NCI-H2029 treated with DMSO at 0.1 percent for 48 hours (cell line): ENCODE data around the gene DDR1.
"Not testable (repeated sequence)": the region's sequence is repeated elsewhere in the genome, so short reads cannot be mapped to it uniquely, and the experiment has no call there.

Experiments
- DNase-seq: peaks from one replicate; lab custom pipeline; 2025; lab: John Stamatoyannopoulos, UW

The DDR1 gene

DNA sequence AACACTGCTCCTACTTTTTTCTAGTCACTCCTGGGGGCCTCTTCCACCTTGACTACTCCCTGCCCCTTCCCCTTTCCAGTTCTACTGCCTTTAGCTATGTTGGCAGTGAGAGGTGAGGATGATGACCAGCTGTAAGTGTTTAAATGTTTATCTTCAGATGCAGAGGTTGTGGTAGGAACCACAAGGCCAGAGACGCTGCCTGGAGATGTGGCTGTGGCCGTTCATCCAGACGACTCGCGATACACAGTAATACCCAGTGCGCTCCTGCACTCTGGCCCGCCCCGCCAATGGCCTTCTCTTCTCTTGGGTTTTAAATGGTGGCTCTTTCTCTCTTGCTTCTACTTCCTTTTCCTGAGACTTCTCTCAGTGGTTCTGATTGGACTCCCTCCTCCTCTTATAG lies 34.4 kb downstream of the DDR1 start:
- no peak for DNase-seq

DNA sequence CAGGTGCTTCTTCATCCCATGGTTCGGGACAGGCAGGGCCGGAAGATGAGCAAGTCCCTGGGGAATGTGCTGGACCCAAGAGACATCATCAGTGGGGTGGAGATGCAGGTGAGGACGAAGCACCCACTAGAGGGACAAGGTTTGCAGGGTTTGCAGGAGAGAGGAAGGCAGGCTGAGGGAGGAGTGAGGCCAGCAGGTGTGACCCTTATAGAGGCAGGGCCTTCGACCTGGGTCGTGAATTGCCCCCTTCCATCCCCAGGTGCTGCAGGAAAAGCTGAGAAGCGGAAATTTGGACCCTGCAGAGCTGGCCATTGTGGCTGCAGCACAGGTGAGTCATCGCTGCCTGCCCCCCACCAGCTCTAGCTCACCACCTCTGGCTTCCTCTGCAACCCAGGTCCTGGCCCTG lies 38.1 kb downstream of the DDR1 start:
- DNase-seq: no peak

DNA sequence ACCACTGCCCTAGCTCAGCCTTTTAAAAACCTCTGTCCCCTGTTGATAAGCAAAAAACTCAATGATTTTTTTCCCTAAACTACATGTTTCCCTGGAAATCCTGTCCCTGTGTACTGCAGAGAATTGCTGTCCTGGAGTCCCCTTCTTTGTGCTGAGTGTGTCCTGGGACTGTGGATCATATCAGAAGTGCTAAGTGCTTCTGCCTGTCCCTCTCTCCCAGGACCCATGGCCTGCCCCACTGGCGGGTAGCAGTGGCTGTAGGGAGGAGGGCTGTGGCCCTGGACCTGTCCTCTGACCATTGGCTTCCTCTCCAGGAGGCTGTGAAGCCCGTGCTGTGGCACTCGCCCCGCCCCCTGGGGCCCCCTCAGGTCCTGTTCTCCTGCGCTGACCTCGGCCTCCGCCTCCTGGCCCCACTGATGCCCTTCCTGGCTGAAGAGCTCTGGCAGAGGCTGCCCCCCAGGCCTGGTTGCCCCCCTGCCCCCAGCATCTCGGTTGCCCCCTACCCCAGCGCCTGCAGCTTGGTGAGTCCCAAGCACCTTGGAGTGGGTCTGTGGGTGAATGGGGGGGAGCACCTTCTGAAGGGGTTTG lies 39.8 kb downstream of the DDR1 start:
- DNase-seq: not testable (repeated sequence)

DNA sequence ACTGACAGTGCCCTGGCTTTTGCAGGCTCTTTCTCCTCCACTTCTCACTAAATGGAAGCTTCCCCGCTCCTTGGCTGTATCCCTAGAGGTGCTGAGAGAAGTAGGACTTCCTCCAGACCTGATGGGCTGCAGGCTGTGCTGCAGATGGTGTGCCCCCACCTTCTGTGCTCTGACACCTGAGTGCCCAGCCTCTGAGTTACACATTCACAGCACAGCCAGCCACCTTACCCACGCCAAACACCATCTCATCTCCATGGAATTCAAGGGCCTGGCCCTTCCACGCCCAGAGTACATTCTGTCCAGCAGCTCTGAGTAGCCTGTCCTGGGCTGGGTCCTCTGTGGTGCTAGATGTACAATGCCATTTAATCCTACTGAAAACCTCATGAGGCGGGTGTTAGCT lies 42.3 kb downstream of the DDR1 start:
- no peak for DNase-seq

DNA sequence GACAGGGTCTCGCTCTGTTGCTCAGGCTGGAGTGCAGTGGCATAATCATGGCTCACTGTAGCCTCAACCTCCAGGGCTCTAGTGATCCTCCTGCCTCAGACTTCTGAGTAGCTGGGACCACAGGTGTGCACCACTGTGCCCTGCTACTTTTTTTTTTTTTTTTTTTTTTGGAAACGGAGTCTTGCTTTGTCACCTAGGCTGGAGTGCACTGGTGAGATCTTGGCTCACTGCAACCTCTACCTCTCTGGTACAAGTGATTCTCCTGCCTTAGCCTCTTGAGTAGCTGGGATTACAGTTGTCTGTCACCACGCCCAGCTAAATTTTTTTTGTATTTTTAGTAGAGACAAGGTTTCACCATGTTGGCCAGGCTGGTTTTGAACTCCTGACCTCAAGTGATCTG lies 42.8 kb downstream of the DDR1 start:
- DNase-seq: not testable (repeated sequence)

DNA sequence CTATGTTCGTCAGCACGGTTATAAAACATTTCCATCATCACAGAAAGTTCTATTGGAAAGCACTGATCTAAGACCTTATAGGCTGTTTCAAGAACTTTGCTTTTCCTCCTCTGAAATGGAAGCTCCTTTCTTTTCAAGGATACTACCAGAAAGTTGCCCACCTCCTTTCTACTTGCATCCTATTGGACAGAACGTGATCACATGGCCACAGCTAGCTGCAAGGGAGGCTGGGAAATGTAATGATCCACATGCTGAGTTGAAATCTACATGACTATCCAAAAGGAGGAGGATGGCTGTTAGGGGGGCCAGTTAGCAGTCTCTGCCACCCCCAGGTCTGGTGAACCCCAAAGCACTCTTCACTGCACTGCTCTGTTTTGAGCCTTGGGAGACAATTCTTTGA lies 44.4 kb downstream of the DDR1 start:
- DNase-seq: no peak

DNA sequence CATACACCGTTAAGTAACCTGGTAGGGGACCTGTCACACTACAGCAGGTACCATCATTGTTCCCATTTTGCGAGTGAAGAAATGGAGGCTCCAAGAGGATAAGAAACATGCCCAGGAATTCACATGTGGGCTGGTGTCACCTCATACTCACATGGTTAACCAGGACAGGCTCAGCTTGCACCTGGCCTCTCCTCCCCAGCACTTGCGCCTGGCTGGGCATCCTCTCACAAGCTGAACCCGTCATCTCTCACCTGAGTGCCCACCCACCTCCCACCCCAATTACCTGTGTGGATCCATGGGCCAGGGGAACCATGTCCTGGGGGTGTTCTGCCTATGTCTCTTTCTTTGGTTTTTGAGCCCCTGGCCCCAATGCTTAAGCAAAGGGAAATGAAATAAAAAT lies 46.2 kb downstream of the DDR1 start:
- DNase-seq: no peak

DNA sequence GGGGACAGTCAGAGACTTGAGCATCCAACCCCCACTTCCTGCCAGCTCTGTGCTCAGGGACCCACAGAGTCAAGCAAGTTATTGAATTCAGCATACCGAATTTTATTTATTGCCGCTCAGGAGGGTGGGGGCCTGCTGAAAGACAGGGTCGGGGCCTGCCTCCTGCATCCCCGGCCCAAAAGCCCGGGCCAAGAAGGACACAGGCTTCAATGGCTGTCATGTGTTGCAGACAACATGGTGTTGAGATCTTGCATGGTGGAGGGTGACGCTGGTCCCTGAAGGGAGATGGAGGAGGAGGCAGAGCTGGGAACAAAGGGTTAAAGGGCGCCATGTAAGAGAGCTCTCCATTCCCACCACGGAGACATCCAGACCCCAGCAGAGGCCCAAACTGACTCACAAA lies 47.0 kb downstream of the DDR1 start:
- DNase-seq: no peak

DNA sequence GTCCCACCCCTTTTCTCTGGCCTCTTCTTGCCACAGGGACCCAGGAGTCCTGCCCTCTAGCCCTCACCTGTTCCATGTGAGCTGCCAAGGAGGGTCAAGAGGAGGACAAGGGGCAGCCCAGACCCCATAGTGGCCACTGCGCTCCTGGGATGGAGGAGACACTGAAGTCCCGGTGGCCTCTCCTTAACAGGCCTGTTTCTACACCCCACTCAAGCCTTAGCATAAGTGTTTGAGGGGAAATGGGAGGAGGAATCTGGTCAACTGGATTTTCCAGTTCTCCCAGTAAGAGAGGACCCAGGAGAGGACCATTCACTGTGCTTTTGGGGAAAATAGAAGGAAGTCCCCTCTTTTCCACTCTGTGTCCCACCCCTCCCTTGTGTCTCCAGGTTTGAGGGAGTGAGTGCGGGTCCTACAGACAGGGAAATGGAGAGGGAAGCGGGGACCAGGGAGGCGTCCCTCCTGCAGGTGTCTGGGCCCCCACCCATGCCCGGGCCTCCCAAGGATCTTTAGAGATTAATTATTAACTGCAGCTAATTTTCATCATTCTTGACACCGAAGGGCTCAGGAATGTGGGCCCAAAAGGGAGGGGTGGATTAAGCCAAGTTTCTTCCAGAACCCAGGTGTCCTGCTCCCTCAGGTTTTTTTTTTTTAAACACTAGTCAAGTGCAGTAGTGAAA lies 47.8 kb downstream of the DDR1 start, which contains the start of gene SFTA2:
SFTA2 (minus strand) TSS at position 202 of the 677 bp plus-strand sequence; CDS start at position 128, 74 bp downstream.
- no peak for DNase-seq

DNA sequence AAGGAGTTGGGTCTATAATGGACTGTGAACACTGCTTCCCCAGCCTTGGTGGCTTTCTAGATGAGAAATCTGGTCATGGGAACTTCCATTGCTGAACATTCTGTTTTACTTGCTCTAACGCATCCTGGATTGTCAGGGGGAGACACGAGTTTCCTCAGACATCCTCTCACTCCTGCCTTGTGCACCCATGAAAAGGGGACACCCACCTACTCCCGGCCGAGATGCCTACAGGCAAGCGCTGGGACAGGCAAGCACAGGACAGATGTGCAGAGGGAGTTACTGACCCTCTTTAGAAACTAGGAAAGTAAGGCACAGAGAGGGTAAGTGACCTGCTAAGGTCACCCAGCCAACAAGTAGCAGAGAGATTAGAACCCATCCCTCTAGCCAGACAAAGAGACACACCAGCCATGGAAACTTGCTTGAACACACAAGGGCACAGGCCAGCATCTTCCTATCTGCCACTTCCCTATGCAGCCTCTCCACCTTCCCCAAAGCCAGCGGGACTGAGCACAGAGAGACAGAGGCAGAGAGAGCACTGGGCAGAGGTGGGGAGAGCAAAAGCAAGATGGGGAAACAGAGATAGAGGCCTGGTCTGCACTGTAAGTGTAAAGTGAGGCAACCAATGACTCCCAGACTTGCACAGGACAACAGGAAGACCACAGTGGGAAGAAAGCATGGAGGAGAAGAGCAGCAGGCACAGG lies 48.5 kb downstream of the DDR1 start:
- no peak for DNase-seq

DNA sequence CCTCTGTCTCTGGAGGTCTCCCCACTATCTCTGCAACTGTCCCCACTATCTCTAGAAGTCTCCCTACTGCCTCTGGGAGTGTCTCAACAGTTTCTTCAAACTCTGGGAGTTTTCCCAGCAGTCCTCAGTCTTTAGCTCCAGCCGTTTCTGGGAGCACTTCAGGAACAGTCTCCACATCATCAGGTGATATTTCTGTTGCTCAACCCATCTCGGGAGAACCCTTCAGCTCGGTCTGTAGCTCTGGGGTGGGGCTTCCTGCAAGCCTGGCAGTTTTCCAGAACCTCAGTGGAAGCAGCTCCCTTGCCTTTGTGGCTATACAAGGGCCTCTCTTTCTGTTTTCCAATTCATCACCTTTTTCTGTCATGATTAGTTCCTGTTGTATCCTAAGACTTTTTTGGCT lies 50.7 kb downstream of the DDR1 start:
- DNase-seq: no peak

DNA sequence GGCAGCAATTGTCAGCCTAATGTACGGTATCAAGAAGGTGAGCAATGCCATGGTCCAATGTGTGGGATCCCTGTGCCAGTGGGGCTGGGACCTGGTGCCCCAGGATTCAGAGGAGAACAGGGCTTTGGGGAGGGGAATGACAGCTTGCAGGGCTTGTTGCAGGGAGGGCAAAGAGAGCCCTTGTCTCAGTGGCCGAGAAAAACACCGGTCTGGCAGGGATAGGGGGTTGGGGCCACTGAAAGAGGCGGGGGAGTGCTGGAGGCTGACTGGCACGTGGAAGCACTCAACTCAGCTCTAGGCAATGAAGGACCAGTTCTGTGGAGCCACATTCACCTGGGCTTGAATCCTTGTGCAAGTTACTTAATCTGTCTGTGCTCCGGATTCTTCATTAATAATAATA lies 52.9 kb downstream of the DDR1 start:
- no peak for DNase-seq

DNA sequence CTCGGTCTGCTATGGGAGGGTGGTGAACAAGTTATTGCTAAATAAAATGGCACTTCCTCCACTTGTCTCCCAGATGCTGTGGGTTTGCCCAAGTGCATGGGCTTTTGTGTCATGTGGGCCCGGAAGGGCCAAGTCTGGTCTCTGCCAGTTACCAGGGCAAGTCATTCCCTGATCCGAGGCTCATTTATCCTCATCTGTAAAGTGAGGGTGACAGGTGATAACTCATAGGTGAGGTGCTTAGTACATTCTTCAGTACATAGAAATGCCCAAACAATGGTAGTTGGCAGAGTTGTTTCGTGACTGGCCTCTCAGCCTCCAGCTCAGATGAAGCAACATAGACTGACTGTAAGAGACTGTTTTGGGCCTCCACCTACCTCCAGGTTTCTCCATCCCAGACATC lies 54.4 kb downstream of the DDR1 start:
- DNase-seq: no peak

DNA sequence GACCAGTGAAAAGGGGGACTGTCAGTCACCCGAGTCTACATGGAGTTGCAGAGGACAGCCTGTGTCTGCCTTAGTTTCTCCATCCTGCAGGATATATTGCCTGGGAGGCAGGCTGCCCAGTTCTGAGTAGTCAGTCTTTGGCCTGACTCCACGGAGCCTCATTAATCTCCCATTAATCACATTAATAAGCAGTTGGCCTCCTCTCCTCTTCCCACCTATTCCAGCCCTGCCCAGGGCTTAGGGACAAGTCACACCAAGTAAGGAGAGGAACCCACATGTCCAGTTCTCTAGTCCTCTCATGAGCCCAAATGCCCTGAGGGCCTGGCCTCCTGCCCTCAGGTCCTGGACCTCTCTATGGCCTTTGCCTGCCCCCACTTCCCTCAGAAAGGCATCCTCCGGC lies 55.2 kb downstream of the DDR1 start:
- DNase-seq: no peak

DNA sequence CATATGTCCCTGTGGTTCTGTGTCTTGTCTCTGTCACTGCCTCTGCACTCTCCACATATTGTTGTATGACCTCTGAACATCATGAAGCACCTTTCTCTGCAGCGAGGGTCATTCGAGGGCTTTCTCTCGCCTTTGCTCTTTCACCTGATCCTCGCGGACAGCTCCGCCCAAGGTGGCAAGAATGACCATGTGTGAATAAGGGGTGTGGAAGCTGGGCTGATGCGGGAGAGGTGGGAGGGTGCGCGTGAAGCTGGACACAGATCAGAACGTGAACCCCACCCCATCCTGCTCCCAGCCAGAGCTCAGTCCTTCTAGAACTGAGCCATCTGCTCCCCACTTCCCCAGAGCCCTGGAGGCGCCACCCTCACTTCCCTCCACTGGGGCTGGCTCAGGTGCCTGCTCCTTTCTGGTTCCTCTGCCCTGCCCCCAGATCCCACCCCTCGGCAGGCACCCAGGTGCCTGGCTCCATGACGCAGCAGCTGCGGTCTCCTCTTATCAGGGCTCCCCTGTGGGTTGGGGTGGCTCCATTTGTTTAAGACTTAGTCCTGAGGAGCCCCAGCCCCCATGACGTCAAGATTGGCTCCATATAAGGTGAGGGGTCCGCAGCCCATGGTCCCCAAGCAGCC lies 56.2 kb downstream of the DDR1 start, which contains the start of gene MUCL3:
MUCL3 (plus strand) TSS at position 613 of the 626 bp plus-strand sequence. CDS start 27 bp downstream, outside the sequence.
- no peak for DNase-seq

DNA sequence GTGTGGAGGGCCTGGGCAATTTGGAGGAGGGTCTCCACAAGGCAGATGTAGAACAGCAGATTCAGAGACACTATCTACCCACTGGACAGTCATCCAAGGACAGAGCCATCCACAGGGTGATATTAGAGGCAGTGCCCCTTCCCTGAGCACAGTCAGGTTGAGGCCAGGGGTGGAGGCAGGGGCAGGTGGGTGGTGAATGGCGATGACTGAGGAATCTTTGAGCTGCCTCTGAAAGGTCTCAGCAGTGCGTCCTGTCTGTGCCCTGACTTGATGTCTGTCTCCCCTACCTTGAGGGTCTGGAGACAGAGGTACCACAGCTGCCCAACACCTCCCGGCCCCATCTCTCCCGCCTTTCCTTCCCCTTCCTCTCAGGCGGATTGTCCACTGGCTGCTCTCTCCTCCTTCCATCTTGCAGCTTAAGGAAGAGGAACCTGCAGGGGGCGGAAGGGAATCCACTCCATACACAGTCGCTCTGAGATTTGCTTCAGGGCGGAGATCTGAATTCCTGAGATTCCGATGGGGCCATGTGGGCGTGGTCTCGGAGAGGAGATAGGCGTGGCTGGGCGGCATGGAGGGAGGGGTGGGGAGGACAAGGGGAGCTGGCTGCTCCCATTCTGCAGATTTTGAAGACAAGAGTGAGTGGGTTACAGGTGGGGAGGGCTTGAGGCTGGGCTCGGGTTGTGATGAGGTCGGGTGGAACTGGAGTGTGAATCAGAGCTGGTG lies 58.2 kb downstream of the DDR1 start:
- no peak for DNase-seq

DNA sequence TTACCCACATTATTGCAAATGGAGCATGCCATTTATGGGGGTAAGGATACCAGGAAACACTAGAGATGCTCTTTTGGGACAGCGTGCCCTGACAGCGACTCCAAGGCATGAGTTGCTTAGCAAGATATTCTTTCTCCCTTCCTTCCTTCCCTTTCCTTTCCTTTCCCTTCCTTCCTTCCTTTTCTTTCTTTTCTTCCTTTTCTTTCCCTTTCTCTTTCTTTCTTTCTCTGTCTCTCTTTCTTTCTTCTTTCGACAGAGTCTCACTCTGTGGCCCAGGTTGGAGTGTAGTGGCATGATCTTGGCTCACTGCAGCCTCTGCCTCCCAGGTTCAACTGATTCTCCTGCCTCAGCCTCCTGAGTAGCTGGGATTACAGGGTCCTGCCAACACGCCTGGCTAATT lies 59.7 kb downstream of the DDR1 start:
- DNase-seq: no peak

DNA sequence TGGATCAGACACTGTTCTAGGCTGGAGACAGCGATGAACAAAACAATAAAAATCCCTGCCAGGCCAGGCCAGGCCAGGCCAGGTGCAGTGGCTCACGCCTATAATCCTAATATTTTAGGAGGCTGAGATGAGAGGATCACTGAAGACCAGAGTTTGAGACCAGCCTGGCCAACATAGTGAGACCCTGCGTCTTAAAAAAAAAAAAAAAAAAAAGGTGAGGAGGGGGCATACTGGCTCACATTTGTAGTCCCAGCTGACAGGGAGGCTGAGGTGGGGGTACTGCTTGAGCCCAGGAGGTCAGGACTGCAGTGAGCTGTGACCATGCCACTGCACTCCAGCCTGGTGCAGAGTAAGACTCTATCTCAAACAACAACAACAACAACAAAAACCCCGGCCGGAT lies 61.0 kb downstream of the DDR1 start:
- no peak for DNase-seq

DNA sequence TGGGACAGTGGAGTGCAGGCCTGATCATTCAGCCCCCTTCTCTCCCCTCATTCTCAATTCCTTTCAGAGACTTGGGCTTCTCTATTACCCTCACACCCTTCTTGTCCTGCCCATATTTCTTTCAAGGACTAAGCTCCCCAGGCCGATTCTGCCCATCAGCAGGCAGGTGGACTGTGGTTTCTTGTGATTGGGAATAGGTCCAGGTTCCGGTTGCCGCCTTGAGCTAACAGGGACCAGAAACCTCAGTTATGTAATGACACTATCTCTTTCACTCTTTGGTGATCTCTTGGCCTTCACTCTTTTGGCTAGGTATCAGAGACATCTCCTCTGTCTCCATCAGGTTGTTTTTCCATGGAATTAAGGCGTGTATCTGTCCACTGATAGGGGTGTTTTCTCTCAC lies 62.9 kb downstream of the DDR1 start:
- no peak for DNase-seq

DNA sequence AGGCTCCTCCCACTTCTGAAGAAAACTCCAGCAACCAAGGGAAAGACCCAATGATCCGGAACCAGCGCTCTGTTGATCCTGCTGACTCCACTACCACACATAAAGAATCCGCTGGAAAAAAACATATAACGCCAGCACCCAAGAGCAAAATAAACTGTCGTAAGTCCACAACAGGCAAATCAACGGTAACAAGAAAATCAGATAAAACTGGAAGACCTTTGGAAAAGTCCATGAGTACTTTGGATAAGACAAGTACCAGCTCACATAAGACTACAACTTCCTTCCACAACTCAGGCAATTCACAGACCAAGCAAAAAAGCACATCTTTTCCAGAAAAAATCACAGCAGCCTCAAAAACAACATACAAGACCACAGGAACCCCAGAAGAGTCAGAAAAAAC lies 64.5 kb downstream of the DDR1 start:
- DNase-seq: no peak
